Activated T-cell treated with anti-CD3 and anti-CD28 coated beads, Interleukin-2, amount 50 U/mL, for 4 hours (primary cell): ENCODE measurements around the gene ACOT7. TPM values are rescaled to one million over a fixed set of nuclear protein-coding genes. Genes with fewer than 3 reads are reported as not detected.

Experiments used
- ATAC-seq, 2 donors: fragments of 200-7000 bp; cut with Tn5 transposase; one replicate each; pipeline ENCODE4 v1.10.0; 2021
- DNase-seq: peaks from one replicate; pipeline ENCODE4 v3.0.0-alpha.2; 2020
- H3K27me3 Mint-ChIP-seq: one replicate; pipeline ENCODE4 v1.8.0; 2021; ENCODE audit warnings: low read depth, mixed read lengths
- H3K36me3 Mint-ChIP-seq: one replicate; pipeline ENCODE4 v1.8.0; 2022; ENCODE audit warnings: mixed read lengths; ENCODE audit not compliant: insufficient read depth
- H3K4me1 Mint-ChIP-seq: one replicate; pipeline ENCODE4 v1.8.0; 2021; ENCODE audit warnings: low read depth, mixed read lengths
- H3K4me3 Mint-ChIP-seq: one replicate; pipeline ENCODE4 v1.8.0; 2021; ENCODE audit warnings: mild to moderate bottlenecking, moderate library complexity, mixed read lengths
- H3K9me3 Mint-ChIP-seq: one replicate; pipeline ENCODE4 v1.8.0; 2021; ENCODE audit warnings: mixed read lengths
- total RNA-seq, 3 donors: library from RNA; stranded (reverse); gene quantifications; one replicate each; pipeline ENCODE4 v1.2.1, GENCODE V29; 2021

ACOT7 gene
- total RNA-seq, 3 donors from 2014 or later = 92.8 to 112 (median 101) TPM

GRCh38 chr1:6417961-6418667, 24.5 kb upstream of the ACOT7 start:
- DNase-seq (no peak), ATAC-seq (no peak)
- Mint-ChIP-seq H3K27me3 (peaks cover 78% of the 10 kb centered on the region), H3K36me3 (no peaks in the 10 kb centered on the region), H3K4me3 (no peak overlapping the region), H3K4me1 (peaks cover 12% of the 10 kb centered on the region), H3K9me3 (no peaks in the 10 kb centered on the region)

- DNase-seq = no peak
- ATAC-seq = no peak
- Mint-ChIP-seq H3K4me1 (peaks cover 12% of the 10 kb centered on the region), H3K4me3 (no peak overlapping the region), H3K9me3 (no peaks in the 10 kb centered on the region), H3K27me3 (peaks cover 79% of the 10 kb centered on the region), H3K36me3 (no peaks in the 10 kb centered on the region)
These were observed 23.3 kb upstream of the ACOT7 start for GRCh38 chr1:6416906-6417305.

GRCh38 chr1:6416295-6416656, 22.7 kb upstream of the ACOT7 start:
- no peak overlapping the region for H3K4me3 Mint-ChIP-seq
- peaks cover 12% of the 10 kb centered on the region for H3K4me1 Mint-ChIP-seq
- no peaks in the 10 kb centered on the region for H3K36me3 Mint-ChIP-seq
- H3K9me3 Mint-ChIP-seq = no peaks in the 10 kb centered on the region
- peaks cover 72% of the 10 kb centered on the region for H3K27me3 Mint-ChIP-seq
- DNase-seq (no peak), ATAC-seq (no peak)

- H3K27me3 Mint-ChIP-seq = peaks cover 65% of the 10 kb centered on the region
- DNase-seq (no peak), ATAC-seq (no peak)
- H3K36me3 Mint-ChIP-seq = no peaks in the 10 kb centered on the region
- H3K9me3 Mint-ChIP-seq = no peaks in the 10 kb centered on the region
- H3K4me3 Mint-ChIP-seq = no peak overlapping the region
- peaks cover 7% of the 10 kb centered on the region for H3K4me1 Mint-ChIP-seq
These were observed 21.5 kb upstream of the ACOT7 start for GRCh38 chr1:6414881-6415626.

GRCh38 chr1:6414443-6414844, 20.9 kb upstream of the ACOT7 start:
- ATAC-seq = peak; percentile 93 to 94
- H3K9me3 Mint-ChIP-seq = no peaks in the 10 kb centered on the region
- peak; percentile 38 for DNase-seq
- H3K36me3 Mint-ChIP-seq = no peaks in the 10 kb centered on the region
- H3K4me1 Mint-ChIP-seq = peaks cover 6% of the 10 kb centered on the region
- H3K27me3 Mint-ChIP-seq = peaks cover 64% of the 10 kb centered on the region
- no peak overlapping the region for H3K4me3 Mint-ChIP-seq

- H3K4me1 Mint-ChIP-seq = peaks cover 4% of the 10 kb centered on the region
- H3K27me3 Mint-ChIP-seq = peaks cover 55% of the 10 kb centered on the region
- H3K9me3 Mint-ChIP-seq = no peaks in the 10 kb centered on the region
- no peaks in the 10 kb centered on the region for H3K36me3 Mint-ChIP-seq
- ATAC-seq = no peak
- H3K4me3 Mint-ChIP-seq = no peak overlapping the region
- DNase-seq = no peak
These were observed 19.3 kb upstream of the ACOT7 start for GRCh38 chr1:6412896-6413295.

GRCh38 chr1:6410248-6410893, 16.8 kb upstream of the ACOT7 start:
- no peak for ATAC-seq
- Mint-ChIP-seq H3K9me3 (no peaks in the 10 kb centered on the region), H3K4me1 (peaks cover 4% of the 10 kb centered on the region), H3K36me3 (no peaks in the 10 kb centered on the region), H3K4me3 (no peak overlapping the region), H3K27me3 (peaks cover 29% of the 10 kb centered on the region)
- no peak for DNase-seq

GRCh38 chr1:6409733-6410132, 16.2 kb upstream of the ACOT7 start:
- DNase-seq (no peak), ATAC-seq (no peak)
- Mint-ChIP-seq H3K36me3 (no peaks in the 10 kb centered on the region), H3K4me3 (no peak overlapping the region), H3K9me3 (no peaks in the 10 kb centered on the region), H3K27me3 (peaks cover 24% of the 10 kb centered on the region), H3K4me1 (peaks cover 6% of the 10 kb centered on the region)

GRCh38 chr1:6409053-6409452, 15.5 kb upstream of the ACOT7 start:
- H3K4me3 Mint-ChIP-seq = no peak overlapping the region
- H3K9me3 Mint-ChIP-seq = no peaks in the 10 kb centered on the region
- H3K27me3 Mint-ChIP-seq = peaks cover 17% of the 10 kb centered on the region
- no peaks in the 10 kb centered on the region for H3K36me3 Mint-ChIP-seq
- peaks cover 3% of the 10 kb centered on the region for H3K4me1 Mint-ChIP-seq
- ATAC-seq (no peak), DNase-seq (no peak)

GRCh38 chr1:6408023-6408422, 14.5 kb upstream of the ACOT7 start:
- no peak overlapping the region for H3K4me3 Mint-ChIP-seq
- H3K27me3 Mint-ChIP-seq = peaks cover 10% of the 10 kb centered on the region
- H3K9me3 Mint-ChIP-seq = no peaks in the 10 kb centered on the region
- peaks cover 3% of the 10 kb centered on the region for H3K4me1 Mint-ChIP-seq
- no peak for ATAC-seq
- DNase-seq = no peak
- H3K36me3 Mint-ChIP-seq = no peaks in the 10 kb centered on the region

- H3K36me3 Mint-ChIP-seq = no peaks in the 10 kb centered on the region
- ATAC-seq (no peak), DNase-seq (no peak)
- no peak overlapping the region for H3K4me3 Mint-ChIP-seq
- H3K27me3 Mint-ChIP-seq = peaks cover 2% of the 10 kb centered on the region
- no peaks in the 10 kb centered on the region for H3K9me3 Mint-ChIP-seq
- H3K4me1 Mint-ChIP-seq = peaks cover 3% of the 10 kb centered on the region
These were observed 8.1 kb upstream of the ACOT7 start for GRCh38 chr1:6401673-6402072.

- no peak for DNase-seq
- Mint-ChIP-seq H3K4me1 (peaks cover 7% of the 10 kb centered on the region), H3K4me3 (no peak overlapping the region), H3K9me3 (no peaks in the 10 kb centered on the region), H3K27me3 (peaks cover 2% of the 10 kb centered on the region), H3K36me3 (no peaks in the 10 kb centered on the region)
- ATAC-seq = no peak
These were observed 5.7 kb upstream of the ACOT7 start for GRCh38 chr1:6399294-6399693.

- Mint-ChIP-seq H3K4me1 (peaks cover 12% of the 10 kb centered on the region), H3K27me3 (peaks cover under 1% of the 10 kb centered on the region), H3K36me3 (no peaks in the 10 kb centered on the region), H3K9me3 (no peaks in the 10 kb centered on the region), H3K4me3 (no peak overlapping the region)
- ATAC-seq (no peak), DNase-seq (no peak)
These were observed 4.4 kb upstream of the ACOT7 start for GRCh38 chr1:6397844-6398441.

- ATAC-seq = no peak
- no peaks in the 10 kb centered on the region for H3K36me3 Mint-ChIP-seq
- H3K9me3 Mint-ChIP-seq = no peaks in the 10 kb centered on the region
- no peak for DNase-seq
- H3K4me3 Mint-ChIP-seq = no peak overlapping the region
- no peaks in the 10 kb centered on the region for H3K27me3 Mint-ChIP-seq
- H3K4me1 Mint-ChIP-seq = peaks cover 18% of the 10 kb centered on the region
These were observed 3.4 kb upstream of the ACOT7 start for GRCh38 chr1:6396998-6397397.
